K562 (cell line): ENCODE measurements around the gene DENND2A. TPM values are rescaled to one million over a fixed set of nuclear protein-coding genes. Genes with fewer than 3 reads are reported as not detected.
A peak's percentile ranks its signal among the peaks of the same experiment; 100 is the strongest.

Experiments used
- ARID1B ChIP-seq: fragments of 450-650 bp; IDR thresholded peaks from 2 replicates; pipeline ENCODE4 v1.6.1; 2016; ENCODE audit warnings: antibody characterized with exemption, mild to moderate bottlenecking, inconsistent platforms
- MTF1 ChIP-seq: fragments of 250-450 bp; sonication (Bioruptor Pico); IDR thresholded peaks from 2 replicates; pipeline ENCODE4 v1.9.0; 2021; ENCODE audit warnings: moderate library complexity, mild to moderate bottlenecking, inconsistent platforms, borderline replicate concordance
- SMAD1 ChIP-seq: fragments of 150-350 bp; IDR thresholded peaks from 2 replicates; pipeline ENCODE4 v1.6.1; 2014; ENCODE audit warnings: low read length, low read depth; ENCODE audit not compliant: partially characterized antibody
- STAG1 ChIP-seq: sonication (generic); formaldehyde crosslinking; IDR thresholded peaks from 2 replicates; pipeline ENCODE4 v1.5.0; 2020; ENCODE audit warnings: missing genetic modification reagents, borderline replicate concordance
- TFAP4 ChIP-seq: sonication (generic); formaldehyde crosslinking; IDR thresholded peaks from 2 replicates; pipeline ENCODE4 v1.8.0; 2022; ENCODE audit warnings: missing genetic modification reagents, mild to moderate bottlenecking, moderate library complexity, borderline replicate concordance
- ZNF253 ChIP-seq: fragments of 250-450 bp; sonication (Bioruptor Pico); conservative IDR thresholded peaks from 2 replicates; pipeline ENCODE4 v1.6.1; 2021; ENCODE audit warnings: mild to moderate bottlenecking
- polyA plus RNA-seq, 8 experiments: library from polyadenylated mRNA; depleted of rRNA in 4 of 8; stranded (reverse) in 5 of 8; unstranded in 3 of 8; fragments of >200 nt; fragmentation: Nextera tagmentation in 2 of 8; fragmentation: Illumina TruSeq in 1 of 8; extraction: Ambion mirVana in 2 of 8; extraction: Trizol in 1 of 8; gene quantifications; 2 replicates each; pipeline versions ENCODE4 v1.2.1 to v1.2.3, GENCODE V29; 2011 to 2014; ENCODE audit warnings: inconsistent platforms in 1 of 8, missing spikeins in 1 of 8
- total RNA-seq, 7 experiments: library from RNA; depleted of rRNA in 6 of 7; stranded (reverse); fragments of >200 nt in 6 of 7; fragmentation: Illumina TruSeq in 2 of 7; extraction: Trizol in 2 of 7; gene quantifications; 2 replicates each; pipeline versions ENCODE4 v1.2.1 to v1.2.3, GENCODE V29; 2011 to 2021; ENCODE audit warnings: low replicate concordance in 1 of 7
- TF ChIP-seq, protein P1 (sequence below), 2 experiments: IDR thresholded peaks; 2 replicates each; pipeline ENCODE4 v1.6.1; 2012; ENCODE audit warnings: improper control_type of control experiment in 2 of 2, low read depth in 2 of 2, low read length in 2 of 2, borderline replicate concordance in 1 of 2
- TF ChIP-seq, protein P2 (sequence below): fragments of 450-650 bp; IDR thresholded peaks from 2 replicates; pipeline ENCODE4 v1.6.1; 2018; ENCODE audit not compliant: partially characterized antibody

Gene DENND2A
- total and polyA plus RNA-seq, 9 of the 15 experiments (the other 6 are each of a cell fraction or from before 2014, with no cell fraction given): not detected

GRCh38 chr7:140512317-140513000 lies 128.2 kb downstream of the DENND2A start (continued):
- TF ChIP-seq ARID1B: 0 out of 2 replicates have a peak, but pooled peaks have one; percentile 24
- TF ChIP-seq, protein P1, sequence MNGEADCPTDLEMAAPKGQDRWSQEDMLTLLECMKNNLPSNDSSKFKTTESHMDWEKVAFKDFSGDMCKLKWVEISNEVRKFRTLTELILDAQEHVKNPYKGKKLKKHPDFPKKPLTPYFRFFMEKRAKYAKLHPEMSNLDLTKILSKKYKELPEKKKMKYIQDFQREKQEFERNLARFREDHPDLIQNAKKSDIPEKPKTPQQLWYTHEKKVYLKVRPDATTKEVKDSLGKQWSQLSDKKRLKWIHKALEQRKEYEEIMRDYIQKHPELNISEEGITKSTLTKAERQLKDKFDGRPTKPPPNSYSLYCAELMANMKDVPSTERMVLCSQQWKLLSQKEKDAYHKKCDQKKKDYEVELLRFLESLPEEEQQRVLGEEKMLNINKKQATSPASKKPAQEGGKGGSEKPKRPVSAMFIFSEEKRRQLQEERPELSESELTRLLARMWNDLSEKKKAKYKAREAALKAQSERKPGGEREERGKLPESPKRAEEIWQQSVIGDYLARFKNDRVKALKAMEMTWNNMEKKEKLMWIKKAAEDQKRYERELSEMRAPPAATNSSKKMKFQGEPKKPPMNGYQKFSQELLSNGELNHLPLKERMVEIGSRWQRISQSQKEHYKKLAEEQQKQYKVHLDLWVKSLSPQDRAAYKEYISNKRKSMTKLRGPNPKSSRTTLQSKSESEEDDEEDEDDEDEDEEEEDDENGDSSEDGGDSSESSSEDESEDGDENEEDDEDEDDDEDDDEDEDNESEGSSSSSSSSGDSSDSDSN (IDR thresholded peaks at IDR 0.05; ENCODE audit: borderline replicate concordance in 1 of 2, low read depth in 2 of 2, low read length in 2 of 2): no peak
- TF ChIP-seq TFAP4 (CRISPR knock-in tag): peak; percentile 45
- TF ChIP-seq MTF1 (CRISPR knock-in tag): no peak
- no peak for TF ChIP-seq ZNF253 (CRISPR knock-in tag)
- TF ChIP-seq SMAD1: peak; percentile 50
- TF ChIP-seq, protein P2, sequence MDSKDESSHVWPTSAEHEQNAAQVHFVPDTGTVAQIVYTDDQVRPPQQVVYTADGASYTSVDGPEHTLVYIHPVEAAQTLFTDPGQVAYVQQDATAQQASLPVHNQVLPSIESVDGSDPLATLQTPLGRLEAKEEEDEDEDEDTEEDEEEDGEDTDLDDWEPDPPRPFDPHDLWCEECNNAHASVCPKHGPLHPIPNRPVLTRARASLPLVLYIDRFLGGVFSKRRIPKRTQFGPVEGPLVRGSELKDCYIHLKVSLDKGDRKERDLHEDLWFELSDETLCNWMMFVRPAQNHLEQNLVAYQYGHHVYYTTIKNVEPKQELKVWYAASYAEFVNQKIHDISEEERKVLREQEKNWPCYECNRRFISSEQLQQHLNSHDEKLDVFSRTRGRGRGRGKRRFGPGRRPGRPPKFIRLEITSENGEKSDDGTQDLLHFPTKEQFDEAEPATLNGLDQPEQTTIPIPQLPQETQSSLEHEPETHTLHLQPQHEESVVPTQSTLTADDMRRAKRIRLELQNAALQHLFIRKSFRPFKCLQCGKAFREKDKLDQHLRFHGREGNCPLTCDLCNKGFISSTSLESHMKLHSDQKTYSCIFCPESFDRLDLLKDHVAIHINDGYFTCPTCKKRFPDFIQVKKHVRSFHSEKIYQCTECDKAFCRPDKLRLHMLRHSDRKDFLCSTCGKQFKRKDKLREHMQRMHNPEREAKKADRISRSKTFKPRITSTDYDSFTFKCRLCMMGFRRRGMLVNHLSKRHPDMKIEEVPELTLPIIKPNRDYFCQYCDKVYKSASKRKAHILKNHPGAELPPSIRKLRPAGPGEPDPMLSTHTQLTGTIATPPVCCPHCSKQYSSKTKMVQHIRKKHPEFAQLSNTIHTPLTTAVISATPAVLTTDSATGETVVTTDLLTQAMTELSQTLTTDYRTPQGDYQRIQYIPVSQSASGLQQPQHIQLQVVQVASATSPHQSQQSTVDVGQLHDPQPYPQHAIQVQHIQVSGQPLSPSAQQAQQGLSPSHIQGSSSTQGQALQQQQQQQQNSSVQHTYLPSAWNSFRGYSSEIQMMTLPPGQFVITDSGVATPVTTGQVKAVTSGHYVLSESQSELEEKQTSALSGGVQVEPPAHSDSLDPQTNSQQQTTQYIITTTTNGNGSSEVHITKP: peak; percentile 25
- TF ChIP-seq STAG1: no peak
